HG03097 (cell line): Measurements from ENCODE around the gene PRRT4.

Source experiments
- ATAC-seq: cut with Tn5 transposase; IDR thresholded peaks from one replicate; pipeline ENCODE4 v1.9.1; 2021; ENCODE audit not compliant: unreplicated experiment, low FRiP score

PRRT4 gene

GRCh38 chr7:128302139-128302538 lies 59.4 kb downstream of the PRRT4 start:
- ATAC-seq, result no peak
